ENCODE measurements around the gene PIGN. TPM values are rescaled to one million over a fixed set of nuclear protein-coding genes. Genes with fewer than 3 reads are reported as not detected.

Gene PIGN
- total and polyA plus RNA-seq, 2 donors from 2014 or later, result 4.5 to 30.5 TPM

DNA sequence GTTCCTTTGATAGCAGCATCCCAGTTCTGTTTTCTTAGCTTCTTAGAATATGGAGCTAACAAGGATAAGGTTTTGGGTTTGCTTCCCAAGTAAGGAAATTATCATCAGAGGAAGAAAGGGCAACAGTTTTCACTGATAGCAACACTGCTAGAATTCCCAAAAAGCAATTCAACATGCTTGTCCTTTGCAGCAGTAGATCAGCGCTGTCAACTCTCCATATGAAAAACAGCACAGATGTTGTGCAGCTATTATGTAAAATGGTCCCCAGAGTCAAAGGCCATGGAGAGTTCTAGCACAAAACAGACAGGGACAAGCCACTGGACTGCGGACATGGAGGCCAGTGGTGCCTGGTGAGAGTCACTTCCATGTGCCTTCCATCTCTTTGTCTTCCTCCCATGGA lies 158.1 kb downstream of the PIGN start:
- Histone ChIP-seq H3K36me3 (ENCODE audit: control insufficient read depth in 2 of 3, insufficient read depth in 3 of 3, low read length in 3 of 3) (no peaks in the 10 kb centered on the region), H3K9me3 (ENCODE audit: control insufficient read depth in 2 of 3, insufficient read depth in 1 of 3, low read length in 3 of 3) (no peaks in the 10 kb centered on the region), H3K27me3 (ENCODE audit: control insufficient read depth, insufficient read depth, low read length) (no peaks in the 10 kb centered on the region), H3K4me3 (ENCODE audit: low read length in 3 of 3) (no peak overlapping the region), H3K9ac (ENCODE audit: low read length in 3 of 3) (no peak overlapping the region), H3K27ac (ENCODE audit: low read depth in 2 of 2, low read length in 2 of 2) (no peak overlapping the region), H3K4me1 (ENCODE audit: control insufficient read depth in 2 of 3, insufficient read depth in 2 of 3, low read depth in 1 of 3, low read length in 3 of 3) (no peaks in the 10 kb centered on the region)
- DNase-seq, result no peak
- FAIRE-seq, result no peak
- TF ChIP-seq, protein P1, sequence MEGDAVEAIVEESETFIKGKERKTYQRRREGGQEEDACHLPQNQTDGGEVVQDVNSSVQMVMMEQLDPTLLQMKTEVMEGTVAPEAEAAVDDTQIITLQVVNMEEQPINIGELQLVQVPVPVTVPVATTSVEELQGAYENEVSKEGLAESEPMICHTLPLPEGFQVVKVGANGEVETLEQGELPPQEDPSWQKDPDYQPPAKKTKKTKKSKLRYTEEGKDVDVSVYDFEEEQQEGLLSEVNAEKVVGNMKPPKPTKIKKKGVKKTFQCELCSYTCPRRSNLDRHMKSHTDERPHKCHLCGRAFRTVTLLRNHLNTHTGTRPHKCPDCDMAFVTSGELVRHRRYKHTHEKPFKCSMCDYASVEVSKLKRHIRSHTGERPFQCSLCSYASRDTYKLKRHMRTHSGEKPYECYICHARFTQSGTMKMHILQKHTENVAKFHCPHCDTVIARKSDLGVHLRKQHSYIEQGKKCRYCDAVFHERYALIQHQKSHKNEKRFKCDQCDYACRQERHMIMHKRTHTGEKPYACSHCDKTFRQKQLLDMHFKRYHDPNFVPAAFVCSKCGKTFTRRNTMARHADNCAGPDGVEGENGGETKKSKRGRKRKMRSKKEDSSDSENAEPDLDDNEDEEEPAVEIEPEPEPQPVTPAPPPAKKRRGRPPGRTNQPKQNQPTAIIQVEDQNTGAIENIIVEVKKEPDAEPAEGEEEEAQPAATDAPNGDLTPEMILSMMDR (IDR thresholded peaks at IDR 0.05; ENCODE audit: borderline replicate concordance, extremely low read depth, insufficient read depth), result no peak
- intact Hi-C loops (cut with DNase I), result no loop called here

DNA sequence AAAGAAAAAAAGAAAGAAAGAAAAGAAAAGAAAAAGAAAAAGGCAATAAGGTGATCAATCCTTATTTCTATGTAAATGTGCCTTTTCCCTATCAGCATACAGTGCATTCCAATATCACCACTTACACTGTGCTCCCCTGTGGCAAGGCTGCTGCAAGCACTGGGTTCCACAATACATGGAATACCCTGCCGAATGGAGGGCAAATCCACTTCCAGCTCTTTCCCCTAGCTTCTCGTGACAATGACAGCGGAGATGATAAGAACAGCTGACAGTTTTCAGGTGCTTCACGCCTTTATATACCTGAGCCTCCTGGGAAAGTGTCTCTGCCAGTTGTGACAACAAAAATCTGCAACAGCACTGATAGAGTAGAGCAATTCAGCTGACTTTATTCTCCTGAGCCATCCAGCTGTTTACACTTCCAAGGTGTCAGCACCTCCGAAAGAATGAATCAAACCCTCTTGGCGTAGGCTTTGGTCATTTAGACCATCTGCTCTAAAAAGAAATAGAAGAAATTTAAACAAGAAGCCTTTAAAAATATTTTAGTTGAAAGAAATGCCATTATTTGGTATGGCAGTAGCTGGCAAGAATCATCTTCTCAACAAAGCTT lies 158.8 kb downstream of the PIGN start:
- intact Hi-C loops (cut with DNase I), result no loop called here
- FAIRE-seq (no peak), DNase-seq (no peak)
- Histone ChIP-seq H3K27ac (ENCODE audit: low read depth in 2 of 2, low read length in 2 of 2) (no peak overlapping the region), H3K9me3 (ENCODE audit: control insufficient read depth in 2 of 3, insufficient read depth in 1 of 3, low read length in 3 of 3) (no peaks in the 10 kb centered on the region), H3K9ac (ENCODE audit: low read length in 3 of 3) (no peak overlapping the region), H3K36me3 (ENCODE audit: control insufficient read depth in 2 of 3, insufficient read depth in 3 of 3, low read length in 3 of 3) (no peaks in the 10 kb centered on the region), H3K4me1 (ENCODE audit: control insufficient read depth in 2 of 3, insufficient read depth in 2 of 3, low read depth in 1 of 3, low read length in 3 of 3) (no peaks in the 10 kb centered on the region), H3K4me3 (ENCODE audit: low read length in 3 of 3) (no peak overlapping the region), H3K27me3 (ENCODE audit: control insufficient read depth, insufficient read depth, low read length) (no peaks in the 10 kb centered on the region)
- TF ChIP-seq, protein P1 (IDR thresholded peaks at IDR 0.05; ENCODE audit: borderline replicate concordance, extremely low read depth, insufficient read depth), result no peak

DNA sequence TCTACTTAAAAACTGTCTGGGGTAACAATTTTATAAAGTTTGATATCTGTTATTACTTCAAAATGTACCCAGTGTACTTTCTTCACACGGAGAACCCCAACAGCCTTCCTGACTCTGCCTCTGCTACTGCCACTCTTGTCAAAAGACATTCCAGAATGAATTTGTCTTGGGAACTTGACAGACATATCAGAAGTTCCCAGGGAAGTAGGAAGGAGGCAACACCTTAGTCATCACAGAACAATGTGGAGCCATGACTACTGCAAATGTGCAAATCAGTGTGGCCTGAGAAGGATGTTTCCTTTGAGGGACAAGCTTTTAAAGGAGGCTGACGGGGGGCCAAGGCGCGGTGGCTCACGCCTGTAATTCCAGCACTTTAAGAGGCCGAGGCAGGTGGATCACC lies 160.3 kb downstream of the PIGN start:
- Histone ChIP-seq H3K27me3 (ENCODE audit: control insufficient read depth, insufficient read depth, low read length) (no peaks in the 10 kb centered on the region), H3K4me3 (ENCODE audit: low read length in 3 of 3) (no peak overlapping the region), H3K36me3 (ENCODE audit: control insufficient read depth in 2 of 3, insufficient read depth in 3 of 3, low read length in 3 of 3) (no peaks in the 10 kb centered on the region), H3K9me3 (ENCODE audit: control insufficient read depth in 2 of 3, insufficient read depth in 1 of 3, low read length in 3 of 3) (no peaks in the 10 kb centered on the region), H3K9ac (ENCODE audit: low read length in 3 of 3) (no peak overlapping the region), H3K27ac (ENCODE audit: low read depth in 2 of 2, low read length in 2 of 2) (no peak overlapping the region), H3K4me1 (ENCODE audit: control insufficient read depth in 2 of 3, insufficient read depth in 2 of 3, low read depth in 1 of 3, low read length in 3 of 3) (no peaks in the 10 kb centered on the region)
- FAIRE-seq (no peak), DNase-seq (no peak)
- intact Hi-C loops (cut with DNase I), result no loop called here
- TF ChIP-seq, protein P1 (IDR thresholded peaks at IDR 0.05; ENCODE audit: borderline replicate concordance, extremely low read depth, insufficient read depth), result no peak

DNA sequence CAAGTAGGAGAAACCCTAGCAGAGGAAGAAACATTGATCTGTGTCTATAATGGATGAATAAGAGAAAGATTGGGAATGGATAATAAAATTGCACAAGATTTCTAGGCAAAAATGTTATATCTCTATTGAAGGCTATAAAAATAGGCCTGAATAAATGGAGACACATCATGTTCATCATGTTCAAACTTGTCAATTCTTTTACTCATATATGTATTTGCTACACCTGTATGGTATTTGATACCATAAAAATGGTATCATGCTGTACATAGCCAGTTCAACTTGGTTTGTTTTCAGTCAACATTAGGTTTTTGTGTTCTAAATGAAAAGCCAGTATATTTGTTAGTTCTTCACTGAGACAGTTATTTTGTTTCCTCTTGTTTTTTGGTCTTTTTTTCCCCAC lies 161.9 kb downstream of the PIGN start:
- Histone ChIP-seq H3K9me3 (ENCODE audit: control insufficient read depth in 2 of 3, insufficient read depth in 1 of 3, low read length in 3 of 3) (no peaks in the 10 kb centered on the region), H3K36me3 (ENCODE audit: control insufficient read depth in 2 of 3, insufficient read depth in 3 of 3, low read length in 3 of 3) (no peaks in the 10 kb centered on the region), H3K27me3 (ENCODE audit: control insufficient read depth, insufficient read depth, low read length) (no peaks in the 10 kb centered on the region), H3K4me1 (ENCODE audit: control insufficient read depth in 2 of 3, insufficient read depth in 2 of 3, low read depth in 1 of 3, low read length in 3 of 3) (no peaks in the 10 kb centered on the region), H3K9ac (ENCODE audit: low read length in 3 of 3) (no peak overlapping the region), H3K27ac (ENCODE audit: low read depth in 2 of 2, low read length in 2 of 2) (no peak overlapping the region), H3K4me3 (ENCODE audit: low read length in 3 of 3) (no peak overlapping the region)
- TF ChIP-seq, protein P1 (IDR thresholded peaks at IDR 0.05; ENCODE audit: borderline replicate concordance, extremely low read depth, insufficient read depth), result no peak
- intact Hi-C loops (cut with DNase I), result no loop called here
- DNase-seq, result no peak
- FAIRE-seq, result no peak
